RKO (cell line): ENCODE results near the gene OR52W1.
A peak's percentile ranks its signal among the peaks of the same experiment; 100 is the strongest.
"Not testable (repeated sequence)": the region's sequence is repeated elsewhere in the genome, so short reads cannot be mapped to it uniquely, and the experiment has no call there.

ENCODE experiments used
- DNase-seq: peaks from one replicate; pipeline ENCODE4 v3.0.0-alpha.2; 2016; ENCODE audit warnings: low spot score

Gene OR52W1

GRCh38 chr11:6217722-6218121, 18.7 kb downstream of the OR52W1 start:
- no peak for DNase-seq

DNA sequence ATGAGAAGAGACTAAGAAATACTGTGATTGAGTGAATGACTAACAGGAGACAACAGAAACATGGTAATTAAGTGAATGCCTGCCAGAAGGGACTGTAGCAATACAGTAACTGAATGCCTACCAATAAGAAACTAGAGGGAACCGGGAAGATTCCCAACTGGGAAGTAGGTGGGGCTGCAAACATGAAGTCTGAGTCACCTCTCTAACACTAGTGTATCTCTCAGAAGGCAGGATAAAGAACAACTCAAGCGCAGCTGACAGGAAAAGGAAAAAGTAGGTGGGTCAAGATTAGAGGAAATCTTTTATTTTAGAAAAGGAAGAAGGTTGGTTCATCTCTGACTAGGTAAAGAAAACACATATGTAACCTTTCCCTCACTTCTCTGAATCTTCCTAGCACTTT, 20.3 kb downstream of the OR52W1 start:
- peak; percentile 29 for DNase-seq

DNA sequence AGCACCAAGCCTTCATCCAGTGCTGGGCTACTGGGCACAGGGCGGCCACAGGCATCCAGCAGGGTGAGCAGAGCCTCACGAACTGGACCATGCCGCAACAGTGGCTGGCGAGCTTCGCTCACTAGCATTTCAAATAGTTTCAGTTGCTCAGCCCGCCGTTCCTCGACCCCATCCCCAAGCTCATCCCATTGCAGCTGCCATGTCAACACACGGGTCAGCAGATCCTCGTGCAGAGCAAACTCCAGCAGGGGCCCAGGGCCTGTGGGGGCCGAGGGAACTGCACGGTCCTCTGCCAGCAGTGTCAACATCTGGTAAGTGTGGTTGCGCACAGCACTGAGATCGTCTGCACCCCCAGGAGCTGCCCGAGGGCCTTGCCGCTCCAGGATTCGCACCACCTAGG, 24.8 kb downstream of the OR52W1 start:
- no peak for DNase-seq

DNA sequence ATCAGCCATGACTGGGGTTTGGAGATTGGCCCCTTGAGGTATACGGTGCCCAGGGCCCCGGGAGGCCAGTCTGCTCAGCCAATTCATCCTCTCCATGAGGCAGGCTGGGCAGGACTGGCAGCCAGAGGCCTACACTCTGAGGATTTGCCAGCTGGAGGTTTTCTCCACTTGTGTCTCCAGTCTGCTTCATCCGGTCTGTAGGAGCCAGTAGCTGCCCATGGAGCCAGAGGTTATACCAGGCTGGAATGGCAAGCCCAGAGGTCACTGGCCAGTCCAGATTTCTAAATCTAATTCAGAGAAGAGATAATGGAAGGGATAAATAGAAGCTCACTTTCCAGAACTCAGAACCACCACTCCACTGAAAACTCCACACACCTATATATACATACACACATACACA, 25.4 kb downstream of the OR52W1 start:
- DNase-seq: no peak

DNA sequence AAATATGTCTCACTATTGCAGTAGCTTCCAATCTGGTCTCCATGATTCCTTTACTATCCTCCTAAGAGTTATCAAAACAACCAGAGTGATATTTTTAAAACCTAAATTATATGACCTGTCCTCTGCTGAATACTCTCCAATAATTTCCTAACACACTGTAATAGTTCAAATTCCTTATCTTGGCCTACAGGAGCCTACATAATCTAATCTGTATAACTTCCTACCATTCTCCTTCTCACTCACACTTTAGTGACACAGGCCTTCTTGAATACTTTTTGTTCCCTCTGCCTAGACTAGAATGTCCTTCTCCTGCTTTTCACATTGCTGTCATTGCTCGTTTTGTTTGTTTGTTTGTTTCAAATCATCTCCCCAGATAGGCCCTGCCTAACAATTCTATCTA, 26.0 kb downstream of the OR52W1 start:
- DNase-seq: no peak

DNA sequence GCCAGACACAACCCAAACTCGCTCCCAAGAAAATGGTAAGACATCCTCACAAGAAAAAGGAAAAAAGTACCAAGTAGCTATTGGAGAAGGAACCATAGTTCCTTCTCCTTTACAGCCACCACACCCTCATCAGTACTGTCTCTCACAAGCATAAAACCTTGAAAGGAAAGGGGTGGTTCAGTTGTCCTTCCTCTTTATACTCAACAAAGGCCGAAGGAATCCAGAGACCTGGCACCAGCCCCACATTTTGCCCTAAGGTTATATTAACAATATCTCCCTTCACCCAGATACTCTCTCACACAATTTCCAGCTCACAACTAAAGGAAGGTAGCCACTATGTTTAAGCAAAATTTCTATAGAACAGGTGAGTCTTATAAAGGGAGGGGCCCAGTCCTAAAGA, 26.9 kb downstream of the OR52W1 start:
- DNase-seq: no peak

DNA sequence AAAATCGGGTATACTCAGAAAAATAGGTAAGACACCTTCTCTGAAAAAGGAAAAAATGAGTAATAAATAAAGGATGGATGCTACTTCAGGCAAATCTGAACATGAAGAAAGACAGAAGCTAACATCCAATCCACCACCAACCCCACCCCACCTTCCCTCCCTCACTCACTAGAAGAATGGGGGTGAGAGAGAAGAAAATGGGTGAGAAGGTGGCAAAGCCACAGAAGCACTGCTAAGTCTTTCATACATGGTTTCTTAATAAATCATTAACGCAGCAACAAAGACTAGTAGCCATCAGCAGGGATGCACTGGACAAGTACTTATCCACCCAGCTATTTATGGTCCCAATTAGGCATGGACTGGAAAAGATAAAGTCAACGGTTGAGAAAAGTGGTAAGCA, 29.5 kb downstream of the OR52W1 start:
- no peak for DNase-seq

DNA sequence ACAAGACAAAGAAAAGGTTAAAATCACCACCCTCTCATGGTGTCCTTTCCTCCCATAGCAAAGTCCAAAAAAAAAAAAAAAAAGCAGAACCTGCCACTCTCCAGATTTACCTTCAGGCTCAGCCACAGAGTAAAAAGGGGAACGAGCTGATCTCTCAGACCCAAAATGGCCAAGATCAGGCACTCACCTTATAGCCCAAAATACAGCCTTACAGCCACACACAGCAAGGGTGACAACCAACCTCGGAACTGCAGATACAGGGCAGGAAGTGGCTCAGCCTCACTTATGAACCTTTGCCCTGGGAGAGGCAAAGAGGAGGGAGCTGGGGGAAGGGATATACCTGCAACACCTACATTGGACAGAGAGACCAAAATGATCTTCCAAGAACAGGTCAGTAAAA, 30.9 kb downstream of the OR52W1 start:
- DNase-seq: no peak

GRCh38 chr11:6232899-6233298, 33.9 kb downstream of the OR52W1 start:
- DNase-seq: no peak

DNA sequence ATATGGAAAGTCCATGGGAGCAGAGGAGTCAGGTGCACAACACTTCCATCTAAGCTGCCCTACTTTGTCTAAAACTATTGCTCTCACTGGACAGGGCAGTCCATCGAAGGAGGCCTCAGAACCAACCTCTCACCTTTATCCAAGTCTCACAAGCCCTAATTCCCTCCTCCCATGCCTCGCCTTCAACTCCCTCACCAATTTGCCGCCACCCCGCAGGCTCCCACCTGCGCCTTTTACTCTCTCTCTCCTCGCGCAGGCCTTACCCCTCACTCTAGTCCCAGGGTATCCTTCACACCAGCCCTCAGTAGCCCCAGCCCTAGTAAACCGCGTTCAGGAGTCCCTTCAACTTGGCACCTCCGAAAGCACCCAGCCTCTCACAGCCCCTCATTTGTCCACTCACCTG, 35.0 kb downstream of the OR52W1 start:
- DNase-seq: peak; percentile 4

- DNase-seq: peak; percentile 99
Observed at GRCh38 chr11:6234387-6235107, 35.5 kb downstream of the OR52W1 start, which contains the start of gene FHIP1B. Gene FHIP1B (minus strand): TSS chr11:6234636. CDS start chr11:6224516, 10,120 bp downstream.

- DNase-seq: no peak
Observed at GRCh38 chr11:6237266-6237665, 38.2 kb downstream of the OR52W1 start.

GRCh38 chr11:6237761-6238302, 38.8 kb downstream of the OR52W1 start:
- DNase-seq: no peak

DNA sequence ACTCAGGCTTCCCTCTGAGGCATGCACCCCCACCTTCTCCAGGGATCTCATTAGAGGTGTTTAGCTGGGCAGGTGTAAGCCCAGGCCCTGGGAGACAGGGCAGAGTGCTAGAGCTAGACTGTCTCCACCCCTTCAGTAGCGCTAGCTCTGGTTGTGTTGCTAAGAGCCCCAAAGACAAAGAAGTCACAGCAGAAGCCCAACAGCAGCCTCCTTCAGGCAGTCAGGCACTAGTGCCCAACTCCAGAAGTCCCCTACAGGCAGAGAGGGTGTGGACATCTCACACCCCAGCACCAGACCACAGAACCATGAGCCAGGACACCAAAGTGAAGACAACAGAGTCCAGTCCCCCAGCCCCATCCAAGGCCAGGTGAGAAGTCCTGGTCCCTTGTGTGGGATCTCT, 39.9 kb downstream of the OR52W1 start, which contains the start of gene CNGA4:
Gene CNGA4 (plus strand): TSS at position 188 of the 400 bp plus-strand sequence. CDS start 118 bp downstream, at position 306.
- DNase-seq: no peak

- no peak for DNase-seq
Observed at GRCh38 chr11:6240139-6240538, 41.1 kb downstream of the OR52W1 start.

DNA sequence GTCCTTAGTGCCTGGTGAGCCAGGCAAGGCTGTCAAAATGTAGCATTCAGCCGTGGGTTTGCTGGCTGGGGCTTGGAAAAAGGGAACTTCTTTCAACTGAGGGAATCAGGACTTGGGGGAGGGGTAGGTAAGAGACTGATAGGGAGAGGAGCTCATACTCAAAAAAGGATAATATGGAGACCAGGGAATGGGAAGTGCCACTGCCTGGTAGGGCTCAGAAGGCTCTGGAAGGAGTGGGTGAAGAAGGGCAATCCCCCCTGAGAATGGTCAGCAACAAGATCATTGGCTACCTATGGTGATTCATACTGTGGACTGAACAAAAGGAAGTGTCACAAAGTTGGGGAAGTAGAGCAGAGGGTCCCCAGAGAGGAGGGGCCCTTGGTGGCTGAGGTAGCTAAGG, 41.8 kb downstream of the OR52W1 start:
- no peak for DNase-seq

DNA sequence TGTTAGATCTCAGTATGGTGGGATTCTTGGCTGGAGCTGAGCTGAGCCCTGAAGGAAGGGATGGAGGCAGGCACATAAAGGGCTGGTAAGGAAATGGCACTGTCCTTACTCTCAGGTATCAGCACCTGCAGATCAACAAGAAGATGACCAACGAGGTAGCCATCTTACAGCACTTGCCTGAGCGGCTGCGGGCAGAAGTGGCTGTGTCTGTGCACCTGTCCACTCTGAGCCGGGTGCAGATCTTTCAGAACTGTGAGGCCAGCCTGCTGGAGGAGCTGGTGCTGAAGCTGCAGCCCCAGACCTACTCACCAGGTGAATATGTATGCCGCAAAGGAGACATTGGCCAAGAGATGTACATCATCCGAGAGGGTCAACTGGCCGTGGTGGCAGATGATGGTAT, 42.3 kb downstream of the OR52W1 start:
- DNase-seq: no peak

- no peak for DNase-seq
Observed at GRCh38 chr11:6245536-6245935, 46.5 kb downstream of the OR52W1 start.

DNA sequence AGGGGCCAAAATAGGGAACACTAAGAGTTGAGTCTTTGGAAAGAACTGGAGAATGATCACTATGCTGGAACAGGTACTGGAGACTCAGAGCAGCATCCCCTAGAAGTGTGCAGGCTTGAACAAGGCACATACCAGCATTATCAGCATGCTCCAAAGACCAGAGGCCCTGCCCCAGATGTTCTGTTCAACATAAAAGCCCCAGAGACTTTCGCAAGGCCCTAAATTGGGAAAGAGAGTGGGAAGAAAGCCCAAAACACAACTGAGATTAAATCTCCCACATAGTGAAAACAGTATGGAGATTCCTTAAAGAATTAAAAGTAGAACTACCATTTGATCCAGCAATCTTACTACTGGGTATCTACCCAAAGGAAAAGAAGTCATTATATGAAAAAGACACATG, 49.2 kb downstream of the OR52W1 start:
- no peak for DNase-seq

- DNase-seq: not testable (repeated sequence)
Observed at GRCh38 chr11:6248897-6249296, 49.9 kb downstream of the OR52W1 start.
